ENCODE measurements around the gene PHTF2. TPM values are rescaled to one million over a fixed set of nuclear protein-coding genes. Genes with fewer than 3 reads are reported as not detected.

The PHTF2 gene
- total RNA-seq, 1 donor from 2014 or later, result 4.2 TPM

DNA sequence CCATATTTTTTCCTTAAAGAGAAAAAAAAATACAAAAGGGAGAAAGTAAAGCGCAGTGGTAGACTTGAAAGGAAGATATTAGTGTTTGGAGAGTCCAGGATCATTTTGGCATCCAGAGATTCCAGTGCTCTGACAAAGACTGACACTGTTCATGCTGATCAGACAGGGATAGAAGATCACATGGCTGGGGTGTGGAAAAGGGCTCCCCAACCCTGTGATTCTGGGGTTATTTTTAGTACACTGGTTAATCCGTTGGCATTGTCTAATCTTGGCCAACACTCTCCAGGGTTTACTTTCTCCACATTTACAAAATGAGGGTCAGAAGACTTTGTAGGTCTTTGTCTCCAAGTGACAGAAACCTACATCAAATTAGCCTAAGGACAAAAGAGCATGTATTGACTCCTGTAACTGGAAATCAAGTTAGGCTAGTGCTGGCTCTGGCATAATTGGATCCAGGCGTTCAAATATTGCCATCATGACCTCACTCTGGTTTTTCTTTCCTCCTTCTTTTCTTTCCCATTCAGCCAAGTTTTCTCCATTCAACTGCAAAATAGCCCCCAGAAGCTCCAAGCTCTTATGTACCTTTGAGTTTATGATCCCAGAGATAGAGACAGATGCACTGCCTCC is 181.6 kb downstream of the PHTF2 start:
- FAIRE-seq, result no peak

DNA sequence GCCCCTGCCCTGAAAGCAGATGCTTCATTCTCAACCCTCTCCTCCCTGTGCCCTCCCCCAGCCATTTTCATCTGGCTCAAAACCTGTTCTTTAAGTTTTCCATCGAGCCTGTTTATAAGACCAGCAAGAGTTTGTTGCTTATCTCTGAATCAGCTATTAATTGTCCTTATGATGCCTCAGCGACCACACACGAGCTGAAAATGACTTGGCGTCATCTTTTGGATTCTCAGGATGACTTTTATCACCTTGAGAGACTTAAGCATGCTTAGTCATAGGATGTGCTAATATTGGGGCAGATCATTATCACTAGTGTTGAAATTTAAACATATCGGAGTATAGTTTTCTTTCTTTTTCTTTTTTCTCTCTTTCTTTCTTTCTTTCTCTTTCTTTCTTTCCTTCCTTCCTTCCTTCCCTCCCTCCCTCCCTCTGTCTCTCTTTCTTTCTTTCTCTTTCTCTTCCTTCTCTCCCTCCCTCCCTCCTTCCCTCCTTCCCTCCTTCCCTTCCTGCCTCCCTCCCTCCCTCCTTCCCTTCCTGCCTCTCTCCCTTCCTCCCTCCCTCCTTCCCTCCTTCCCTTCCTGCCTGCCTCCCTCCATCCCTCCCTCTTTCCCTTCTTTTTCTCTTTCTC is 184.5 kb downstream of the PHTF2 start:
- no peaks in the 10 kb centered on the region for H3K27me3 ChIP-seq (ENCODE audit: control insufficient read depth, insufficient read depth, low read length)
- peak; percentile 32 for DNase-seq (ENCODE audit: low read depth)
- TF ChIP-seq, protein P1, sequence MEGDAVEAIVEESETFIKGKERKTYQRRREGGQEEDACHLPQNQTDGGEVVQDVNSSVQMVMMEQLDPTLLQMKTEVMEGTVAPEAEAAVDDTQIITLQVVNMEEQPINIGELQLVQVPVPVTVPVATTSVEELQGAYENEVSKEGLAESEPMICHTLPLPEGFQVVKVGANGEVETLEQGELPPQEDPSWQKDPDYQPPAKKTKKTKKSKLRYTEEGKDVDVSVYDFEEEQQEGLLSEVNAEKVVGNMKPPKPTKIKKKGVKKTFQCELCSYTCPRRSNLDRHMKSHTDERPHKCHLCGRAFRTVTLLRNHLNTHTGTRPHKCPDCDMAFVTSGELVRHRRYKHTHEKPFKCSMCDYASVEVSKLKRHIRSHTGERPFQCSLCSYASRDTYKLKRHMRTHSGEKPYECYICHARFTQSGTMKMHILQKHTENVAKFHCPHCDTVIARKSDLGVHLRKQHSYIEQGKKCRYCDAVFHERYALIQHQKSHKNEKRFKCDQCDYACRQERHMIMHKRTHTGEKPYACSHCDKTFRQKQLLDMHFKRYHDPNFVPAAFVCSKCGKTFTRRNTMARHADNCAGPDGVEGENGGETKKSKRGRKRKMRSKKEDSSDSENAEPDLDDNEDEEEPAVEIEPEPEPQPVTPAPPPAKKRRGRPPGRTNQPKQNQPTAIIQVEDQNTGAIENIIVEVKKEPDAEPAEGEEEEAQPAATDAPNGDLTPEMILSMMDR (IDR thresholded peaks at IDR 0.05; ENCODE audit: insufficient read depth, low read length, severe bottlenecking), result no peak
- H3K4me3 ChIP-seq (ENCODE audit: low read depth, low read length), result no peak overlapping the region
- no peak for FAIRE-seq
- H3K36me3 ChIP-seq (ENCODE audit: control insufficient read depth, insufficient read depth, low read length), result no peaks in the 10 kb centered on the region

More for the DNA sequence above, 181.6 kb downstream of the PHTF2 start:
- H3K4me3 ChIP-seq (ENCODE audit: low read depth, low read length), result no peak overlapping the region
- no peaks in the 10 kb centered on the region for H3K36me3 ChIP-seq (ENCODE audit: control insufficient read depth, insufficient read depth, low read length)
- no peaks in the 10 kb centered on the region for H3K27me3 ChIP-seq (ENCODE audit: control insufficient read depth, insufficient read depth, low read length)
- TF ChIP-seq, protein P1 (IDR thresholded peaks at IDR 0.05; ENCODE audit: insufficient read depth, low read length, severe bottlenecking), result no peak
- DNase-seq (ENCODE audit: low read depth), result no peak

DNA sequence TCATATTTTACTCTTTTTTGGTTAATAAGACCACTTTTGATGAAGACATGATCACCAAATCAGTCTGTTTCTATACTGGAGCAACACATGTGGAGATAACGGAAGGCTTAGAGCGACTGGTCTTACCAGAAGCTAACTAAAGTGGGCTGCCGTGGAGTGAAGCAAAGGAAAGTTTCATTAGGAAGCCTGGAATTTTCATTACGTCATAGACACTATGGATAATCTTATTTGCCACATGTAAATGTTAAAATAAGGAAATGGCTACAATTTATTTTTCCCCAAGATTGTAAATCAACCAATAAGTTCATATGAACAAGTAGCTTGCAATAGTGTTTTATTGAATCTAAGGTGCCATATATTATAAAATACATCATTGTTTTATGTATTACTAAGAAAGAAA is 185.4 kb downstream of the PHTF2 start:
- no peaks in the 10 kb centered on the region for H3K36me3 ChIP-seq (ENCODE audit: control insufficient read depth, insufficient read depth, low read length)
- no peaks in the 10 kb centered on the region for H3K27me3 ChIP-seq (ENCODE audit: control insufficient read depth, insufficient read depth, low read length)
- TF ChIP-seq, protein P1 (IDR thresholded peaks at IDR 0.05; ENCODE audit: insufficient read depth, low read length, severe bottlenecking), result no peak
- FAIRE-seq, result no peak
- DNase-seq (ENCODE audit: low read depth), result no peak
- no peak overlapping the region for H3K4me3 ChIP-seq (ENCODE audit: low read depth, low read length)

DNA sequence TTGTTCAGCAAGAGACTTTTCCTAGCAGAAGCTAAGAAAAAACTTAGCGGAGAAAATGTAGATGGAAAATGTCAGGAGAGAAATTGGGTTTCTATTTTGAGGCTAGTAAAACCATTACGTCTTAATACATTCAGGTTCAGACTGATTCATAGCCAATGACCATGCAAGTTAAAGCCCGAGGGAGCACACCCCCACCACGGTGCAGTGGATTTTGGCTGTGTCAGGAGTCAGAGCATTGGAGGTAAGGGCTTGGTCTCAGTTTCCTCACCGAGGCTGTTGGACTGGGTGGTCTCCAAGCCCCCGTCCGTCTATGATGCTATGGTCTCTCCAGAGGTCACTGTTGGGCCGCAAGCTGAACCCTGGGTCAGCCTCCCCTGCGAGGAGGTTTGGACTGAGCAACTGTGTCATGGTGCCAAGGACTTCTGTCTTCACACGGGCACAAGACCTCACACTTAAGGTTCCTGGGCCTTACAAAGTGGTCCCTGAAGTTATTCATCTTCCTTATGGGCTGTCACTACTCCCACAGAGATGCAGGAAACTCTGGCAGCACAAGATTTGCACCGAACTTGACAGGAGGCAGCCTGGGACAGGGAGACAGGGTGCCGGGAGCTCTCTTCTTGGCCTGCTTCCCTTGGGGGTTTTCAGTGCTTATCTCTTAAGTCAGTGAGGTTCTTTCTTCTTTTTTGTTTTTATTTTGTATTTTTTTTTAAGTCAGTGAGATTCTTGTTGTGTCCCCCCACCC is 186.8 kb downstream of the PHTF2 start:
- no peak for DNase-seq (ENCODE audit: low read depth)
- H3K27me3 ChIP-seq (ENCODE audit: control insufficient read depth, insufficient read depth, low read length), result no peaks in the 10 kb centered on the region
- TF ChIP-seq, protein P1 (IDR thresholded peaks at IDR 0.05; ENCODE audit: insufficient read depth, low read length, severe bottlenecking), result no peak
- H3K36me3 ChIP-seq (ENCODE audit: control insufficient read depth, insufficient read depth, low read length), result no peaks in the 10 kb centered on the region
- FAIRE-seq, result no peak
- H3K4me3 ChIP-seq (ENCODE audit: low read depth, low read length), result no peak overlapping the region

DNA sequence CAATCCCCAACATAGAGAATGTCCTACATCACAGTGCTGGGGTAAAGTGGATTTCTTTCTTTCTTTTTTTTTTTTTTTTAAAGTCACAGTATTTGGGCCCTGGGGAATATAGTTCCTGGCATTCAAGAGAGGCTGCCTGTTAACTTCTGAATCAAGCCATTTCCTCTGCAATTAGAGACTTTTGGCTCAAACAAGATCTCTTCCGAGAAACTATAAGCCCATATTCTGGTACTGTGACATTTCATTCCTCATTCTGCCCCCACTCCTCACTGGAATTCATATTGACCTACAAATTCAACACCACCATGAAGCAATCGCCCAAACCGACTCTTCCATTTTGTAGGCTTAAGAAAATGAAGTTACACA is 187.4 kb downstream of the PHTF2 start:
- H3K27me3 ChIP-seq (ENCODE audit: control insufficient read depth, insufficient read depth, low read length), result no peaks in the 10 kb centered on the region
- DNase-seq (ENCODE audit: low read depth) (no peak), FAIRE-seq (no peak)
- H3K4me3 ChIP-seq (ENCODE audit: low read depth, low read length), result no peak overlapping the region
- no peaks in the 10 kb centered on the region for H3K36me3 ChIP-seq (ENCODE audit: control insufficient read depth, insufficient read depth, low read length)
- TF ChIP-seq, protein P1 (IDR thresholded peaks at IDR 0.05; ENCODE audit: insufficient read depth, low read length, severe bottlenecking), result no peak

All from bronchial epithelial cell (primary cell).